Stimulated activated CD4-positive, alpha-beta T cell treated with anti-CD3 and anti-CD28 coated beads, Interleukin-12 subunit alpha, Interleukin-12 subunit beta, amount 100 ng/mL, for 4 hours (primary cell): ENCODE results near the gene SRP9.

ENCODE experiments used
- DNase-seq: peaks from one replicate; pipeline ENCODE4 v3.0.0-alpha.2; 2020

The SRP9 gene

GRCh38 chr1:225777583-225778336 lies at the start of gene SRP9:
Gene SRP9 (plus strand): TSS chr1:225777826. CDS start chr1:225777941, 115 bp downstream.
- DNase-seq, result peak; percentile 95

DNA sequence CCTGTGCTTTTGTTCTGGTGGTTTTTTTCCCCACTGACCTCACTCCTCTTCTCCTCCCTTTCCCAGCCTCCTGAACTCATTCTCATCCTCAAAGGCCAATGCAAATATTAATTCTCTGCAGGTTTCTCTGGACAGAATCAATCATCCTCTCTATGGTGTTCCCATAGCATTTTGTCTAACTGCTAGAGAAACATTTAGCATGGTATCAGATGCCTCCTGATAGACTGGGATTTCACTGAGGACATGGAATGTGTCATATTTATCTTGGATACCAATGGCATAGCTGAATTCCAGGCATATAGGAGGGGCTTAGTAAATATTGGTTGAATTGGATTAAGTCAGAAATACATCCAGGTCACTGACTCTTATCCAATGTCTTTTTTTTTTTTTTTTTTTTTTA lies 46.1 kb upstream of the SRP9 start:
- DNase-seq, result no peak

DNA sequence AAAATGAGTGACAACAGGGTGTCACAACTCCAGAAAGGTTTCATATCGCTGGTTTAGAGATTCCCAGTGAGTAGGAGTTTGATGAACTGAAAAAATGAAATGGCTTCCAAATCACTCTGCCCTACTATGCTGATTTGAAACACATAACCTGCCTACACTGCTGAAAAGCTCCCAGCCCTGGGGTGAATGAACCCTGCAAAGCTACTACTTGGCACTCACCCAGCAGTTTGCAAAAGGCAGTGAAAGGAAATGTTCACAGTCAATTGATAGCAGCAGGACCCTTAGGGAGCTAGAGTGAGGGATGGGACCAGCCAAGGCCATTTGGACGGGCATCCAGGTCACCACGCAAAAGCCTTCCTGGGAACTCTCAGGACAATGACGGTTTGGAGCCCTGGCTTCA lies 44.4 kb upstream of the SRP9 start:
- DNase-seq, result no peak

DNA sequence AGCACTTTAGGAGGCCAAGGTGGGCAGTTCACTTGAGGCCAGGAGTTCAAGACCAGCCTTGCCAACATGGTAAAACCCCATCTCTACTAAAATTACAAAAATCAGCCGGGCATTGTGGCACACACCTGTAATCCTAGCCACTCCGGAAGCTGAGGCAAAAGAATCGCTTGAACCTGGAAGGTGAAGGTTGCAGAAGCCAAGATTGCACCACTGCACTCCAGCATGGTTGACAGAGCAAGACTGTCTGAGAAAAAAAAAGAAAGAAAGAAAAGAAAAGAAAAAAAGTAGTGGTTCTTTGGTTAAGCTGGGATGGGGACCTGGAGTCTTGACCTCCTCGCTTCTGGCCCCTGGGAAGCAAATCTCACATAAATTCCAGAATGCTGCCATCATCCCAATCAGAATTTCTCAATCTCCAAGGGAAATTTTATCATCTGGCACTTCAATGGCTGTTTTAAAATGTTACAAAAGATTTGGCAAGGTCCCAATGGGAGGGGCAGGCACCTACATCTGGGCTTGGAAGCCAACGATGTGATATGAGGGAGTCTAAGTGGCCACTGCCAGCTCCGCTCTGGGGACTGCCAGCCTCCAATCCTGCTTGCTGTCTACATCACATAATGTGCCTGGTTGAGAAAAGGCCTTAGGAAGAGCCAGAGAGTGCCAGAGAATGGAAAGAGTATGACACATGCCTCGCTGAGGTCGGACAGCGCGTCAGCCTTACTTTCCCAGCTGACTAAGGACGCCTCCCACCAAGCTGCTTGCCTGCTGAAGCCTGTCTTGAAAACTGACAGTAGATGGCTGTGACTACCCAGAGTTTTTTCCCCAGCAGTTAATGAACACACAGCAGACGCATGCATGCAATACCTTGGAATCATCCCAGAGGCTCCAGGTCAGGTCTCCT lies 42.1 kb upstream of the SRP9 start:
- no peak for DNase-seq

GRCh38 chr1:225736437-225737098 lies 41.1 kb upstream of the SRP9 start:
- no peak for DNase-seq

DNA sequence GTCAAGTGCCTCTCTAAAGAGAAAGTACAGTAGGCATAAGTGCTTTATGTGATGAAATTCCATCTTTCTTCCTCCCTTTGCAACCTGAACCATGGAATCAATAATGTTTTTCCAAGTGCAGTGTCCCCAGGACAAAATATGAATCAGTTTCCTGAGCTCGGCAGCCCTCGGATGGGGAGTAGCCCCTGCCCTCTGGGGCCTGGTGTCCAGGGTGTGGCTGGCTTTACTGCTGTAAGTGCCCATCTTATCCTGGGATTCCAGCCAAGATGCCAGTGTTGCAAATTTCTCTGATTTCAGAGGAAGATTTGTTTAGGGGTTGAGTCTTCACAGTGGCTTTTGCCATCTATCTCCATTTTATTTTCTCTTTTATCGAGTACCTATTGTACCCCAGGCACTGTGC lies 40.5 kb upstream of the SRP9 start:
- DNase-seq, result no peak

GRCh38 chr1:225737866-225738265 lies 39.8 kb upstream of the SRP9 start:
- no peak for DNase-seq

GRCh38 chr1:225738763-225739162 lies 38.9 kb upstream of the SRP9 start:
- no peak for DNase-seq

GRCh38 chr1:225739542-225740107 lies 38.0 kb upstream of the SRP9 start:
- DNase-seq, result no peak

DNA sequence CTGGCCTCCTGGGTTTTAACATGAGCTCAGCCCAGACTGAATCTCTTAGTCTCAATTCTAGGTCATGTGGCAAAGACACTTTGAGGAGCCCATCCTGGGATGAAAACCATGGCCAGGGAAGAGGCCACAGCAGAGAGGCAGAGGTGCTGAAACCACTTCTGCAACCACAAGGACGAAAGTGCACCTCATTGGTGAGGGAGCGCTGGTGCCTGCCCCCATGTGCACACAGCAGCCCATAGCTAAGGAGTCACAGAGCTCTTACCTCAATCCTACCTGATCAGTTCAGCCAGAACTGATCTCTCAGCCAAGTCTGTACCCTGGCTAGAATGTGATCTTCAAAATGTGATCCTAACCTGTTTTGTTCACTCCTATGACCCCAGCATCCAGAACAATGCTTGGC lies 32.9 kb upstream of the SRP9 start:
- no peak for DNase-seq

- no peak for DNase-seq
Measured at GRCh38 chr1:225745273-225745672, 32.4 kb upstream of the SRP9 start.

- no peak for DNase-seq
Measured at GRCh38 chr1:225746361-225747179, 31.1 kb upstream of the SRP9 start.

- DNase-seq, result no peak
Measured at GRCh38 chr1:225747566-225747965, 30.1 kb upstream of the SRP9 start.

- DNase-seq, result no peak
Measured at GRCh38 chr1:225748529-225748928, 29.1 kb upstream of the SRP9 start.

DNA sequence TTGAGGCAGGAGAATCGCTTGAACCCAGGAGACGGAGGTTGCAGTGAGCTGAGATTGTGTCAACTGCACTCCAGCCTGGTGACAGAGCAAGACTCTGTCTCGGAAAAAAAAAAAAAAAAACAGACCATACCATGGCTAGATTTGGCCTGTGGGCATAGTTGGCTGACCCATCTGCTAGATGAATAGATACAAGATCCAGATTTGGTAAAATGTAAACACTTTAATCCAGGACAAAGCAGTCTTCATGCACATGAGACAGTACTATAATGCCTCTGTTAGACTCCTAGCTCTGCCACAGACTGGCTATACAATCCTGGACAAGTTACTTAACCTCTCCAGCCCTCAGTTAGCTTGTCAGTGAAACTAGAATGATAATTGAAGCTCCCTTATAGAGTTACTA lies 27.9 kb upstream of the SRP9 start:
- DNase-seq, result no peak

DNA sequence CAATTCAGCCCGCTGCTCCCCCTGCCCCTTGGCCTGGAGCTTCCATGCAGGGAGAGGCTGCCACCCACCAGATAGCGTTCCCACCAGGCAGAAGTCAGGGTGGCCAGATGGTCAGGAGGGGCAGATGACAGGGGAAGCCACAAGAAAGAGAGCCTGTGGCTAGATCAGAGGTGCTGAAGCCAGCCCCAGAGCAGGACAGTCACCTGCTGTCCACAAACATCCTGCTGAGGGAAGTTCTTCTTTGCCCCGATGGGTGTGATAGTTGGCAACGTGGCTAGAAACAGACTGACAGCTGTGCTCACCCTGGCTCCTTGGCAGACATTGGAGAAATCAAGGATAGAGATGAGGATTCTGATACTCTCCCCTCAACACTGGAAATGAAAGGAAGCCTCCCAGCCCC lies 27.2 kb upstream of the SRP9 start:
- no peak for DNase-seq

- no peak for DNase-seq
Measured at GRCh38 chr1:225750875-225751824, 26.5 kb upstream of the SRP9 start.

- no peak for DNase-seq
Measured at GRCh38 chr1:225752245-225752644, 25.4 kb upstream of the SRP9 start.

DNA sequence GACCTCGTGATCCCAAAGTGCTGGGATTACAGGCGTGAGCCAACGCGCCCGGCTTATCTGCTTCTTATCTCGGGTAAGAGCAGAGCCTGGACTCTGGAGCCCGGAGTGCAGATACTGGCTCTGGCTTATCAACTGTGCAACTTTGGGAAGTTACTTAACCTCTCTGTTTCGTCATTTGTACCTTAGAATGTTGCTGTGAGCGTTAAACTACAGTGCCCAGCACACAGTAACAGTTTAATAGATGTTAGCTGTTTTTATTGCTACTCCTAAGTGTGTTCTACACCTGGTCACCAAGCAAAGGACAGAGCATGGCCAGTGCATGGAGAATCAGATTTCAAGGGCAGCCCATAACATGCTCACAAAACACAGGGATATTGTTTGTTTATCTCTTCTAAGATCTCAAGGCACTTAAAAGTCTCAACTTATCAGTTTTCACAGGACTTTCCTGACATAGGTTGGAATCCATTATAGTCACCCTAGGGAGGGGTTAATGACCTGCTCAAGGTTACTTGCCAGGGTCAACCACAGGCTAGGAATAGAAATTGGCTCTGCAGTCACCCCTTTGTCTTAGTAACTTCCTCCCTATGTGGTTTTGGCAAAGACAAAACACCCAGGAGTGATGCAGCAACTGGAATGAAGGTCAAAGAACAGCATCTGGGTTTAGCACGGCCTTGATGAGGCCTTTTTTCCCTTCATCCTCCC lies 22.5 kb upstream of the SRP9 start:
- DNase-seq, result no peak

DNA sequence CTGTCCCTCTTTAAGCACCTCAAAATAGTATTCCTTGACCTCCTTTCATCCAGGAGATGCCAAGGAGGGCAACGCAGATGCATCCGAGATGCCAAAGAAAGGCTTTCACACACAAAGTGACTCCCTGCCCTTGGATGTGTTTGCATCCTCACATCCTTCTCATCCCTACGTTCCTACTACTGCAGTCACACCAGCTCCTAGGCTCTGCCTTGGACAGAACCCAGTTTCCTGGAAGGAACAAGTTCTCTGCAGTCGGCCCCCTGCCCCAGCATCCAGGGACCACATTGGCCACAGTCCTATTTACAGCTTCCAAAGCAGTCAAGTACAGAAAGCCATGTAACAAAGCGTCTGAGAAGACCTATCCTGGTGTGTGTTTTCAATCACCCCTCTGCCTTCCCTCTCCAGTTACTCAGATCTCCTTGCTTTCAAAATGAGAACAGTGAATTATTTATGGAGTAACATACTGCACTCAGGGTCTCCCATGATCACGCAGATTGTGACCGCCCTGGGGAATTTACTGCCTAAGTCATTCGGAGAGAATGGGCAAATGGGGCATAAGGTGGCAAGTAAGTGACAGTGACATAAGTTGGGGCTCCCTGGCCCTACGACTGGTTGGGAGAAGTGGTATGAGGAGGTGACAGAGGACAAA lies 21.8 kb upstream of the SRP9 start:
- DNase-seq, result no peak
